Esophagus muscularis mucosa (tissue), 4 donors: Measurements from ENCODE around the gene MGARP. TPM values are rescaled to one million over a fixed set of nuclear protein-coding genes. Genes with fewer than 3 reads are reported as not detected.

Experiments
- DNase-seq: peaks from one replicate; pipeline ENCODE4 v3.0.0-alpha.2; 2017; ENCODE audit errors: extremely low spot score
- H3K27ac ChIP-seq, 4 donors: fragments of 200-600 bp; sonication (generic); replicated peaks in 1 of 4; 1 replicate in 3 of 4; 2 replicates in 1 of 4; pipeline ENCODE4 v1.5.1; 2016 to 2019; ENCODE audit warnings: mild to moderate bottlenecking in 1 of 4
- H3K27me3 ChIP-seq, 4 donors: fragments of 200-600 bp; sonication (generic); one replicate each; pipeline versions ENCODE4 v1.5.1 to v1.6.0; 2016 to 2019
- H3K36me3 ChIP-seq, 4 donors: fragments of 200-600 bp; sonication (generic); one replicate each; pipeline ENCODE4 v1.5.1; 2016 to 2019
- H3K4me1 ChIP-seq, 4 donors: fragments of 200-600 bp; sonication (generic); one replicate each; pipeline ENCODE4 v1.5.1; 2016 to 2019
- H3K4me3 ChIP-seq, 4 donors: fragments of 200-600 bp; sonication (generic); 1 replicate in 2 of 4; 2 replicates in 2 of 4; pipeline ENCODE4 v1.5.1; 2016 to 2019; ENCODE audit warnings: mild to moderate bottlenecking in 4 of 4, moderate library complexity in 1 of 4
- H3K9me3 ChIP-seq, 4 donors: fragments of 200-600 bp; sonication (generic); 1 replicate in 3 of 4; 2 replicates in 1 of 4; pipeline ENCODE4 v1.5.1; 2016 to 2019
- CTCF ChIP-seq, 3 experiments: fragments of 200-600 bp in 2 of 3; fragments of 450-650 bp in 1 of 3; sonication (generic) in 2 of 3; IDR thresholded peaks; one replicate each; pipeline ENCODE4 v1.5.1; 2017 to 2019; ENCODE audit warnings: antibody characterized with exemption in 3 of 3, mild to moderate bottlenecking in 2 of 3, moderate library complexity in 1 of 3
- EP300 ChIP-seq: sonication (generic); formaldehyde crosslinking; IDR thresholded peaks from one replicate; pipeline ENCODE4 v1.6.1; 2017; ENCODE audit warnings: antibody characterized with exemption
- POLR2A ChIP-seq: fragments of 450-650 bp; IDR thresholded peaks from one replicate; pipeline ENCODE4 v1.6.1; 2017; ENCODE audit warnings: antibody characterized with exemption, moderate library complexity, mild to moderate bottlenecking, low read depth
- POLR2AphosphoS5 ChIP-seq, 2 donors: sonication (generic); formaldehyde crosslinking; IDR thresholded peaks; one replicate each; pipeline ENCODE4 v1.6.1; 2017; ENCODE audit warnings: antibody characterized with exemption in 2 of 2
- WGBS: methylation state at CpG from one replicate; pipeline ENCODE4 v1.1.5; 2018; 5-methylcytosine and 5-hydroxymethylcytosine counted together
- intact Hi-C: fragments of 100-400 bp; cut with DNase I; formaldehyde crosslinking; loops from one replicate; pipeline ENCODE4 v1.15.1; 2023
- total RNA-seq, 4 donors: library from RNA; depleted of rRNA; stranded (reverse); fragments of >200 nt; gene quantifications; one replicate each; pipeline versions ENCODE4 v1.1.0 to v1.2.1, GENCODE V29; 2016

MGARP gene
- total RNA-seq, 4 donors from 2014 or later: 2.0 to 4.3 (median 3.4) TPM

DNA sequence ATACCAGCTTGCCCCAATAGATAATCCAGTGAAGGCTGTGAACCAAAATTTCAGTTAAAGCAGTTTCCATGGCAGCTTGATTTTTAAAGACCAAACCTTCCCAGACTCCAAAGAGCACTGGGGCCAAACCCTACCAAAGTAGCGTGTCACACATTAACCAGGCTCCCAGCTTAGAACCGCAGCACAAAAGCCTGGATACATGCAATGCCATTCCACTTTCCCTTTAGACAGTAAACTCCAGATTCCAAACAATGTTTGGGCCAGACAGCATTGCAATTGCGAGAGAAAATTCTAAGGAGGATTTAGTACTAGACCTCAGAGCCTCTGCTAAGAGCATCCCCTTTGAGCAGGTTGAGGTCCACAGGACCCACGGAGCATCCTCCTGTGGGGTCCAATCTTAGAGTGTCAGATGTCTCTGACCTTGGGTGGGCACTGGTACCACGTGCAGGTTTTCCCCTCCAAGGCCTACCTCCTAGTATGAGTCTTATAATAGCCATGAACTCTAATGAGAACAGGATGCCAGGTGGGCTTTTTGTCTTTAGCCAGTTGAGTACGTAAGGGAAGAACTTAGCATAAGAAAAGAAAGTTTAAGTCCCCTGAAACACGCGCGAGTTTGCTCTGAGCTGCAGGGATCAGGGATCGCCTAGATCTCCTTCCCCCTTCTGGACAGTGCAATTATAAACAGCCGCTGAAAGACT, 38.8 kb downstream of the MGARP start:
- Histone ChIP-seq H3K4me1 (peaks cover 0 to 16% (median 12%) of the 10 kb centered on the region in 4 donors), H3K4me3 (no peak overlapping the region), H3K36me3 (no peaks in the 10 kb centered on the region), H3K27ac (no peak overlapping the region), H3K27me3 (no peaks in the 10 kb centered on the region), H3K9me3 (no peaks in the 10 kb centered on the region)
- TF ChIP-seq POLR2AphosphoS5 (IDR thresholded peaks at IDR 0.05) (no peak), POLR2A (no peak), CTCF (IDR thresholded peaks at IDR 0.05) (no peak), EP300 (no peak)
- intact Hi-C loops: no loop called here
- no peak for DNase-seq
- WGBS: 92% methylated on average over 11 of the region's 11 CpGs

GRCh38 chr4:139239127-139239772, 40.8 kb downstream of the MGARP start:
- 80% methylated on average over 7 of the region's 7 CpGs for whole genome bisulfite sequencing
- intact Hi-C loops: loop anchor here (5.0 kb wide), 1 partner anchor 43 kb away; the partner anchor contains the start of gene MGARP
- no peak for DNase-seq
- Histone ChIP-seq H3K4me1 (peaks cover 0 to 16% (median 12%) of the 10 kb centered on the region in 4 donors), H3K36me3 (no peaks in the 10 kb centered on the region), H3K4me3 (no peak overlapping the region), H3K27ac (no peak overlapping the region), H3K27me3 (no peaks in the 10 kb centered on the region), H3K9me3 (no peaks in the 10 kb centered on the region)
- TF ChIP-seq POLR2AphosphoS5 (IDR thresholded peaks at IDR 0.05) (no peak), CTCF (IDR thresholded peaks at IDR 0.05) (no peak), EP300 (no peak), POLR2A (no peak)

DNA sequence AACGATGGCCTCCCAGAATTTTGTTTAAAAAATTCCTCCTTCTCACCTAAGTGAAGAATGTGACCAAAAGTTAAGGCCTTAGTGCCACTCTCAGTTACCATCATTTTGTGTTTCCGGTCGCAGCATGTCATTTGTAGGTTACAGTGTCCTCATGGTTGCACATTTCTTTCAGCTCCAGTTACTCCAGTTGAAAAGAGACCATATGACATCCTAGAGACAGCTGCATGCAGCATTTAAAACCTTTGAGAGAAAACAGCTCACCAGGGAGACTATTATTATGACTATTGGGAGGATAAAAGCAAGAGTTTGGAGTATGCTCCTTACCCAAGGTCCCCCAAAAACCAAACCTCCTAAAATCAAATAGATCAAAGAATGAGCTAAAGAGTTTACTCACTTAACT, 45.8 kb downstream of the MGARP start:
- intact Hi-C loops: no loop called here
- no peak for DNase-seq
- no peak overlapping the region for H3K27ac ChIP-seq
- no peak for TF ChIP-seq POLR2A
- no peaks in the 10 kb centered on the region for H3K36me3 ChIP-seq
- WGBS: 84% methylated on average over 3 of the region's 3 CpGs
- no peak overlapping the region for H3K4me3 ChIP-seq
- H3K9me3 ChIP-seq: no peaks in the 10 kb centered on the region
- no peaks in the 10 kb centered on the region for H3K27me3 ChIP-seq
- H3K4me1 ChIP-seq: no peaks in the 10 kb centered on the region

DNA sequence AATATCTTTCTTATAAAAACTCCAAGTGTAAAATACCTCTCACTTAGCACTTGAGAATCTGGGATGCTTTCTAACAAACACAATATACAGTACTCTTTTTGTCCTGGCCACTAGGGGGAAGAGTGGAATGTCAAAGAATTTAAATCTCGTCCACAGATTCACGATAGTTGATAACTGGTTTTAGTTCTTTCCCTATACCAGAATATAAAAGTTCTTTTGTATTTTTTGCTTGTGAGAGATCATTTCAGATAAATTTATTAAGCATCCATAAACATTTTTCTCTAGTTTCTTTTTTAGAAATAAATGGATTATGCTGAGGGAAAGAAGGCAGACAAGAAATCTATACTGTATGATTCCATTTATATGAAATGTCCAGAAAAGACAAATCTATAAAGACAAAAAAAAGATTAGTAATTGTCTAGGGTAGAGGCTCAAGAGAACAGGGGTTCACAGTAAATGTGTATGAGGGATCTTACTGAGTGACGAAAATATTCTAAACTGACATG, 50.4 kb downstream of the MGARP start:
- 30% methylated on average over 3 of the region's 3 CpGs for WGBS

More for the DNA sequence above, 50.4 kb downstream of the MGARP start:
- no peak for TF ChIP-seq POLR2A
- TF ChIP-seq CTCF (IDR thresholded peaks at IDR 0.05): peak; percentile 66 to 75 (median 70)
- no peaks in the 10 kb centered on the region for H3K4me1 ChIP-seq
- DNase-seq: no peak
- intact Hi-C loops: loop anchor here (1.0 kb wide), 1 partner anchor 66 kb away; no protein-coding TSS in a partner anchor
- no peak overlapping the region for H3K4me3 ChIP-seq
- no peaks in the 10 kb centered on the region for H3K36me3 ChIP-seq
- no peaks in the 10 kb centered on the region for H3K27me3 ChIP-seq
- H3K9me3 ChIP-seq: no peaks in the 10 kb centered on the region
- no peak overlapping the region for H3K27ac ChIP-seq
